GM23338 (cell line): ENCODE results near the gene MEAK7.

Experiments used
- ZNF114 ChIP-seq: fragments of 250-450 bp; sonication (Bioruptor Pico); IDR thresholded peaks from 2 replicates; pipeline ENCODE4 v1.5.0; 2020; ENCODE audit warnings: mild to moderate bottlenecking, moderate library complexity
- TF ChIP-seq, protein P1 (sequence below), 2 experiments: fragments of 200-600 bp in 1 of 2; sonication (generic) in 1 of 2; conservative IDR thresholded peaks; 2 replicates each; pipeline versions ENCODE4 v1.5.1 to v1.6.1; 2016 to 2017; ENCODE audit warnings: antibody characterized with exemption in 2 of 2, low read depth in 2 of 2, mild to moderate bottlenecking in 2 of 2, moderate library complexity in 1 of 2

DNA sequence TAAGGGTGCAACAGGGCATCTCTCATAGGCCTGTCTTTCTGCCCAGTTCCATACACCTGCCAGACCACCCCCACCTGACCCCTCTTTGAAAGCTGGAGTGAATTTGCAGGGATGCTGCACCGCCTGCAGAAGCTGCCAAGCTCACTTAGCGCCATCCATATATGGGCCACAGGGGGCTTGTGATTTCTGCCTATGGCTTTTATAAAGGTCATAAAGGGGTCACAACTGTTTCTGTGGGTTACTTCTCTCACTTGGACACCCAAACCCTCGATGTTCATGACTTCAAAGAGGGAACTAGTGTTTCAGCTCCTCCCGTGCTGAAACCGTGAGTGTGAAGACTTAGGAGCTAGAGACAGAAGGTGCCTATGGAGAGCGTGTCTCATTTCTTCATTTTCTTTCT, 23.9 kb upstream of the MEAK7 start:
- TF ChIP-seq, protein P1, sequence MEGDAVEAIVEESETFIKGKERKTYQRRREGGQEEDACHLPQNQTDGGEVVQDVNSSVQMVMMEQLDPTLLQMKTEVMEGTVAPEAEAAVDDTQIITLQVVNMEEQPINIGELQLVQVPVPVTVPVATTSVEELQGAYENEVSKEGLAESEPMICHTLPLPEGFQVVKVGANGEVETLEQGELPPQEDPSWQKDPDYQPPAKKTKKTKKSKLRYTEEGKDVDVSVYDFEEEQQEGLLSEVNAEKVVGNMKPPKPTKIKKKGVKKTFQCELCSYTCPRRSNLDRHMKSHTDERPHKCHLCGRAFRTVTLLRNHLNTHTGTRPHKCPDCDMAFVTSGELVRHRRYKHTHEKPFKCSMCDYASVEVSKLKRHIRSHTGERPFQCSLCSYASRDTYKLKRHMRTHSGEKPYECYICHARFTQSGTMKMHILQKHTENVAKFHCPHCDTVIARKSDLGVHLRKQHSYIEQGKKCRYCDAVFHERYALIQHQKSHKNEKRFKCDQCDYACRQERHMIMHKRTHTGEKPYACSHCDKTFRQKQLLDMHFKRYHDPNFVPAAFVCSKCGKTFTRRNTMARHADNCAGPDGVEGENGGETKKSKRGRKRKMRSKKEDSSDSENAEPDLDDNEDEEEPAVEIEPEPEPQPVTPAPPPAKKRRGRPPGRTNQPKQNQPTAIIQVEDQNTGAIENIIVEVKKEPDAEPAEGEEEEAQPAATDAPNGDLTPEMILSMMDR (conservative IDR thresholded peaks at IDR 0.05; ENCODE audit: low read depth in 2 of 2) = no peak
- no peak for TF ChIP-seq ZNF114 (CRISPR knock-in tag)
